Vagina (tissue), 2 donors: ENCODE data around the gene TBX21. TPM values are rescaled to one million over a fixed set of nuclear protein-coding genes. Genes with fewer than 3 reads are reported as not detected.

ENCODE experiments used
- DNase-seq, 2 donors: peaks; one replicate each; pipeline ENCODE4 v3.0.0-alpha.2; 2017; ENCODE audit errors: extremely low spot score in 2 of 2
- H3K27ac ChIP-seq: fragments of 200-600 bp; sonication (generic); one replicate; pipeline ENCODE4 v1.5.1; 2019
- H3K27me3 ChIP-seq: fragments of 200-600 bp; sonication (generic); one replicate; pipeline ENCODE4 v1.5.1; 2019
- H3K36me3 ChIP-seq, 2 donors: fragments of 200-600 bp; sonication (generic); one replicate each; pipeline ENCODE4 v1.5.1; 2017 to 2019
- H3K4me1 ChIP-seq: fragments of 200-600 bp; sonication (generic); one replicate; pipeline ENCODE4 v1.5.1; 2019
- H3K4me3 ChIP-seq, 2 donors: fragments of 200-600 bp; sonication (generic); 1 replicate in 1 of 2; 2 replicates in 1 of 2; pipeline ENCODE4 v1.5.1; 2016 to 2019
- H3K9me3 ChIP-seq: fragments of 200-600 bp; sonication (generic); one replicate; pipeline ENCODE4 v1.5.1; 2019
- CTCF ChIP-seq, 3 experiments: fragments of 450-650 bp in 2 of 3; fragments of 200-600 bp in 1 of 3; sonication (generic) in 1 of 3; IDR thresholded peaks; one replicate each; pipeline ENCODE4 v1.5.1; 2017 to 2019; ENCODE audit warnings: antibody characterized with exemption in 3 of 3, mild to moderate bottlenecking in 2 of 3, moderate library complexity in 2 of 3
- POLR2A ChIP-seq, 2 donors: fragments of 450-650 bp; IDR thresholded peaks; one replicate each; pipeline ENCODE4 v1.6.1; 2017; ENCODE audit warnings: antibody characterized with exemption in 2 of 2, mild to moderate bottlenecking in 2 of 2, moderate library complexity in 2 of 2
- POLR2AphosphoS5 ChIP-seq, 2 donors: sonication (generic); formaldehyde crosslinking; IDR thresholded peaks; one replicate each; pipeline ENCODE4 v1.9.0; 2017; ENCODE audit warnings: antibody characterized with exemption in 2 of 2, mild to moderate bottlenecking in 2 of 2, low read depth in 1 of 2; ENCODE audit not compliant: insufficient read depth in 1 of 2
- intact Hi-C: fragments of 100-400 bp; cut with DNase I; formaldehyde crosslinking; loops from one replicate; pipeline ENCODE4 v1.15.1; 2023
- total RNA-seq: library from RNA; depleted of rRNA; stranded (reverse); fragments of >200 nt; gene quantifications from one replicate; pipeline ENCODE4 v1.2.3, GENCODE V29; 2016

TBX21 gene
- total RNA-seq, 1 donor from 2014 or later, result 2.9 TPM

- no peak for TF ChIP-seq POLR2A (IDR thresholded peaks at IDR 0.05)
- TF ChIP-seq CTCF (IDR thresholded peaks at IDR 0.05), result no peak
- no peak for TF ChIP-seq POLR2AphosphoS5 (IDR thresholded peaks at IDR 0.05; ENCODE audit: insufficient read depth in 1 of 2, low read depth in 1 of 2)
- Histone ChIP-seq H3K27ac (no peak overlapping the region), H3K9me3 (no peaks in the 10 kb centered on the region), H3K36me3 (peaks cover 0 to 19% of the 10 kb centered on the region in 2 donors), H3K4me1 (peaks cover 6% of the 10 kb centered on the region), H3K27me3 (no peaks in the 10 kb centered on the region), H3K4me3 (no peak overlapping the region)
- no peak for DNase-seq
- intact Hi-C loops, result no loop called here
These were observed 21.5 kb upstream of the TBX21 start for GRCh38 chr17:47711366-47712099.

GRCh38 chr17:47712330-47713023 is 20.6 kb upstream of the TBX21 start:
- TF ChIP-seq CTCF (IDR thresholded peaks at IDR 0.05), result no peak
- no peak for TF ChIP-seq POLR2A (IDR thresholded peaks at IDR 0.05)
- no peak for TF ChIP-seq POLR2AphosphoS5 (IDR thresholded peaks at IDR 0.05; ENCODE audit: insufficient read depth in 1 of 2, low read depth in 1 of 2)
- Histone ChIP-seq H3K9me3 (no peaks in the 10 kb centered on the region), H3K4me1 (no peaks in the 10 kb centered on the region), H3K4me3 (no peak overlapping the region), H3K36me3 (peaks cover 0 to 19% of the 10 kb centered on the region in 2 donors), H3K27me3 (no peaks in the 10 kb centered on the region), H3K27ac (no peak overlapping the region)
- intact Hi-C loops, result no loop called here
- DNase-seq, result no peak

GRCh38 chr17:47713980-47714700 is 18.9 kb upstream of the TBX21 start:
- H3K27me3 ChIP-seq, result no peaks in the 10 kb centered on the region

GRCh38 chr17:47714773-47715396 is 18.2 kb upstream of the TBX21 start:
- Histone ChIP-seq H3K27me3 (no peaks in the 10 kb centered on the region), H3K4me3 (no peak overlapping the region), H3K4me1 (no peaks in the 10 kb centered on the region), H3K36me3 (peaks cover 0 to 16% of the 10 kb centered on the region in 2 donors), H3K27ac (no peak overlapping the region), H3K9me3 (no peaks in the 10 kb centered on the region)
- TF ChIP-seq POLR2AphosphoS5 (IDR thresholded peaks at IDR 0.05; ENCODE audit: insufficient read depth in 1 of 2, low read depth in 1 of 2), result no peak
- TF ChIP-seq CTCF (IDR thresholded peaks at IDR 0.05), result no peak
- TF ChIP-seq POLR2A (IDR thresholded peaks at IDR 0.05), result no peak
- intact Hi-C loops, result no loop called here
- no peak for DNase-seq

More at GRCh38 chr17:47713980-47714700, 18.9 kb upstream of the TBX21 start:
- no peaks in the 10 kb centered on the region for H3K4me1 ChIP-seq
- H3K36me3 ChIP-seq, result peaks cover 0 to 19% of the 10 kb centered on the region in 2 donors
- H3K27ac ChIP-seq, result no peak overlapping the region
- H3K4me3 ChIP-seq, result no peak overlapping the region
- TF ChIP-seq CTCF (IDR thresholded peaks at IDR 0.05), result no peak
- no peak for TF ChIP-seq POLR2A (IDR thresholded peaks at IDR 0.05)
- no peak for TF ChIP-seq POLR2AphosphoS5 (IDR thresholded peaks at IDR 0.05; ENCODE audit: insufficient read depth in 1 of 2, low read depth in 1 of 2)
- intact Hi-C loops, result no loop called here
- DNase-seq, result no peak
- H3K9me3 ChIP-seq, result no peaks in the 10 kb centered on the region
